ENCODE results near the gene SLC25A21.

Gene SLC25A21

DNA sequence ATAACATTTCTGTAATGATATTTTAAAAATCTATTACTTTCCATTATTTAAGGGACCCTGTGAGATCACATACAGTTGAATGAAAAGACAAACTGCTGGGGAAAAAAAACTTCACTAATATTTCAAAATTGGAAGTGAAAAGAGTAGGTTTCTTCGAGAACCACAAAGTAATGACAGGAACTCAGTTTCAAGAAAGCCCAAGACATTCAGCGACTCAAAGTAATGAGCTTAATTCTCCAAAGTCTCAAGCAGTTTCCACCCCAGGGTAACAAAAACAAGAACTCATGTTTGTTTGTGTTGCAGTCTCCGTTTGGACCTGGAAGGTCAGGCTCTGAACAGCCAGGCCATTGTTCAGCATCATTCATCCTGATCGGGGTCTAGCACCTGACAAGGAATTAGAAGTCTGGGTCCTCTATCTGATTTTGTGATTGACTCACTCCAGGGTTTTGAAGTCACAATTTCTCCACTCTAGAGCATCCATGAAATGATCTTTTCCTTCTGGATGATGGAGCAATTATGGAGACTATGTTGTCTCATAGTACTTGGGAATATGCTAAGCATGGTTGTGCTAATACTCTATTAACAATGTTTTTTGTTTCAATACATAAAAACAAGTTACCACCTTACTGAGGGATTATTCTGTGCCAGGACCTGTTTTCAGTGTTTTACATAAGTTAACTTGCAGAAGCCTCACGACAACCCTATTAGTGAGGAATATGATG is 126.9 kb downstream of the SLC25A21 start:
- no peak for DNase-seq (ENCODE audit: low spot score)

- DNase-seq (ENCODE audit: low spot score), result no peak
Observed at GRCh38 chr14:37037636-37038387, 134.6 kb downstream of the SLC25A21 start.

- DNase-seq (ENCODE audit: low spot score), result no peak
Observed at GRCh38 chr14:37036669-37037341, 135.6 kb downstream of the SLC25A21 start.

DNA sequence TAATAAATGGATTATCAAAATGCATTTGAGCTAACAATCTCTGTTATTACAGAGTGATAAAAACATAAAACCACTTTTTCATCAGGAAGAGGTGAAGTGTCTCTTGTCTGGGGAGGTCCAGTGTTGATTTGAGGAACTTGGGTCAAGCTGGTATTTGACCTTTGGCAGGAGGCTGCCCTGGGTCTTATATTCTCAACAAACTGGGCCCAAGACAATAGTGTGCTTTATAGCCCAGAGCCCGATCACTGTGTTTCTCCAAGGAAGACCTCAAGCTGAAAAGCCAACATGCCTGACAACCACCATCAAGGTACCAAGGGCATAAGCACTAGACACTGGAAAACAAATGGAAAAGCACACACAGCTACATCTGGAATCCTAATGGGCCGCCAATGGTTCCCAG is 137.0 kb downstream of the SLC25A21 start:
- DNase-seq (ENCODE audit: low spot score), result no peak

DNA sequence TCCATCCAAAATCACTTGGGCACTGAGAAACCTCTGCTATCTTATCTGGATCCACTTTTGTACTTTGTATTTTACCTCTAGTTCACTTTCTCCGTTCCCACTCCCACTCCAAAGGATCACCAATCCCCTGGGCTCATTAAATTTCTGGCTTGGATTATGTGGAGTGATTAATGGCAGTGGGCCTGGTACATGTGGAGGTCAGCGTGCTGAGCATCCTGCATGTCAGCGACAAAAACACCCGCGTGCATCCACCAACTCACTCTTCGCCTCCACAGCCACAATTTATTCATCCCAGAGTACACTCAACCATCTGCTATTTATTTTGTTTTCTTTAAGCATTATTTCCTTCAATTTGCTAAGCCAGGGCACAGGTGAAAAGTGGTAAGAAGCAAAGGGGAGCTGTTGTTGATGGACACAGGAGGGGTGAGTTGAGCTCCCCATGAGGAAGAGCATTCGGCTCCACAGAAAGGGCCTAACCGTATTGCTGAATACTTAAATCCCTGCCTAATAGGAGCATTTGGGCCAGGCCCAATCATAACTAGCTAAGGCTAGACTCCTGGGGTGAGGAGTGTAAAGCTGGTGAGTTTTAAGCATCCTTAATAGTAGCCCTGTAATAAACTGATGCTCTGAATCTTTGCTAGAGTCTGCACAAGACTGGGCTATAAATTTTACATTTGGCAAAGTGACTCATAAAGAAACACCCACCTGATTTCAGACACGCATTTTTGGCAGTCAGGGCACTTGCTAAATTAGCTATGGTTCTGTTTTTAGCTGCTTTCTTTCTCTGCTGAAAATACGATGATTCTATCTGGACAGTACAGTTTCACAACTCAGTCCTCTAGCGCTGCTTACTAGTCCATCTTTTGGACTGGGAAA is 137.8 kb downstream of the SLC25A21 start:
- no peak for DNase-seq (ENCODE audit: low spot score)

DNA sequence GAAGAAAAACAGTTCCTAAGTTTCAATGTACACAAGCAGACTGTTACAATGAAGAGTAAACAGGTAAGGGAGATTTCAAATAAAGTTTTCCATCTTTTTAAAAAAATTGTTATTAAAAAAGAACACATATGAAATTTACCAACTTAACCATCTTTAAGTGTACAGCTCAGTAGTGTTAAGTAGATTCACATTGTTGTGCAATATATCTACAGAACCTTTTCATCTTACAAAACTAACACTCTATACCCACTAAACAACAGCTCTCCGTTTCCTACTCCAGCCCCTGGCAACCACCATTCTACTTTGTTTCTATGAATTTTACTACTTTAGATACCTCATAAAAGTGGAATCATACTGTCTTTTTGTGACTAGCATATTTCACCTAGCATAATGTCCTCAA is 139.5 kb downstream of the SLC25A21 start:
- no peak for DNase-seq (ENCODE audit: low spot score)

DNA sequence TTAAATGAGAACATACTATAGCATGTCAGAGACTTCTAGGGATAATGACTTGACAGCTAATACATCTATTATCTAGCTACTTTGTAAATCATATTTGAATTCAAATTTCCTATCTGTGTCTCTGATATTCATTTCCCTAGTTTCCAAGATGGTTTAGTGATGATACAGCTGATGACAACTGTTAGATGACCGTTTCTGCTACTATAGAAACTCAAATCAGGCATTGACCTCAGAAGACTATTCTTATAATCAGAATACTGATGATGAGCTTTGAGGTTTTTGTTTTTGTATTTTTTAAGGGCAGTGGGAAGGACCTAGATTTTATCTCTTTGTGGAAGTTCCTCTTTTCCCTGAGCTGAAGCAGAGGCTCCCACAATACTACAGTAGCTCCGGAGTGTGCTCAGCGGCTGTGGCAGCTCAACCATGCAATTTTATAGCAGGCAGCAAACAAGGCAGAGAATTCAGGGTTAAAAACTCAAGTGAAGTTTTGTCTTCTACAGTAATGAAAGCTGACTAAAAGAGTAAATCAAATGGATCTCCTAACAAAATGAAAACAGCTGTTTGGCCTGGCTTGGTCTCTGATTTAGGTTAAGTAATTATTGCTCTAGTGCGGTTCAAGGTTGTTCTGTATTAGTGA is 145.1 kb downstream of the SLC25A21 start:
- DNase-seq (ENCODE audit: low spot score), result no peak

GRCh38 chr14:37023875-37024565 is 148.4 kb downstream of the SLC25A21 start:
- DNase-seq (ENCODE audit: low spot score), result no peak

DNA sequence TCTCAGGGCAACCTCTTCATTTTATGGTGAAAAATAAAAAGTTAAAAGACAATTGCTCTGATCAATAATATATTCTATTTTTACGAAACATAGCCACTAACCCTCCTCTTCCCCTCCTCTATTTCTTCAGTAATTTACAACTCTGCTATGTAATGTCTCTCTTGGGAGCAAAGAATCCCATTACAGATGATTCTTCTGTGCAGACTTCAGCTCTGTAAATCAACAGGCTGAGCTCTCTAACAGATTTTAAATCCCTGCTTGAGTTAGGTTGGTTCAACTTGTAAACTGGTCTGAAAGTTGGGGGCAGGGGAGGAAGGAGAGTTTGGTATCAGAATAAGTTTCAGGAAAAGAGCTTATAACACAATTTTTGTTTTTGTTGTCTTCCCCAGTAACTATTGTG is 151.0 kb downstream of the SLC25A21 start:
- no peak for DNase-seq (ENCODE audit: low spot score)

- no peak for DNase-seq (ENCODE audit: low spot score)
Observed at GRCh38 chr14:37019488-37019887, 152.9 kb downstream of the SLC25A21 start.

GRCh38 chr14:37018571-37019240 is 153.7 kb downstream of the SLC25A21 start:
- no peak for DNase-seq (ENCODE audit: low spot score)

DNA sequence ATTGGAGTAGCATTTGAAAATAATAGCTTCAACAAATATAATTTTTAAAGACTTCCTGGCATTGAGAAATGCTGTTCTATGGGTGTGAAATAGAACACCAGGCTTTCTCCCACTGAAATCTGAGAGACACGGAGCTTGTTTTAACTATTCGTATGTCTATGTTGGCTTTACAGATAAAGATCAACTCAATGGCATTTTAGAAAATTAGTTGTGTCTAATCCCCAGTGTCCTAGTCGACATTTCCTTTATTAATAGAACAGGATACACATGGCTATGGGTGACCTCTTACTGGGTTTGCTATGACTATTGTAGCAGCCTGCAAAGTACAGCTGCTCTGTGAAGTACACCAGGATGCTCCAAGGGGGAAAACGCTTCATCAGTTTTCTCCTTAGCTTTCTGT is 159.3 kb downstream of the SLC25A21 start:
- DNase-seq (ENCODE audit: low spot score), result no peak

DNA sequence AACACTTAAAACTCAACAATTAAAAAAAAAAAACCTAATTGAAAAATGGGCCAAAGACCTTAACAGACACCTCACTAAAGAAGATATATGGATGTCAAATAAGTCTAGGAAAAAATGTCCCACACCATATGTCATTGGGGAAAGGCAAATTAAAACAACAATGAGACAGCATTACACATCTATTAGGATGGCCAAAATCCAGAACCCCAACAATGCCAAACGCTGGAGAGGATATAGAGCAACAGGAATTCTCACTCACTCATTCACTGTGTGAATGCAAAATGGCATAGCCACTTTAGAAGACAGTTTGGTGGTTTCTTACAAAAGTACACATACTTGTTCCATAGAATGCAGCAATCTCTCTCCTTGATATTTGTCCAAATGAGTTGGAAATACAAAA is 173.7 kb downstream of the SLC25A21 start:
- DNase-seq (ENCODE audit: low spot score), result no peak

DNA sequence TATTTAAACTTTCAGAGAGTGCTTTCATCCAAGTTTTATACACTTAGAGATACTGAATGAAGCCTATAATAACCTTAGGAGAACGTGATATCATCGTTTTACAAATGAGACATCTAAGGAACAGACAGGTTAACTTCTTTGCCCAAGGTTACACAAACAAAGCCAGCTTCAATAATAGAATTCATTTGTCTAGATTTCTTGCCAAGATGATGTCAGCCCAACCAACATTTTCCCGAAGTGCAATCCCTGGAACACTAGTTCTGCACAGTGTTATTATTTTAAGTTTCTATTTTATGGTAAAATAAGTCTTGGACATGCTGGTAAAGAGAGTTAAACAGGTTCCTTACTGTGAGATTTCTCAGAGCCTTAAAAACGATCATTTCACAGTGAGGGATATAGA is 174.6 kb downstream of the SLC25A21 start:
- no peak for DNase-seq (ENCODE audit: low spot score)

DNA sequence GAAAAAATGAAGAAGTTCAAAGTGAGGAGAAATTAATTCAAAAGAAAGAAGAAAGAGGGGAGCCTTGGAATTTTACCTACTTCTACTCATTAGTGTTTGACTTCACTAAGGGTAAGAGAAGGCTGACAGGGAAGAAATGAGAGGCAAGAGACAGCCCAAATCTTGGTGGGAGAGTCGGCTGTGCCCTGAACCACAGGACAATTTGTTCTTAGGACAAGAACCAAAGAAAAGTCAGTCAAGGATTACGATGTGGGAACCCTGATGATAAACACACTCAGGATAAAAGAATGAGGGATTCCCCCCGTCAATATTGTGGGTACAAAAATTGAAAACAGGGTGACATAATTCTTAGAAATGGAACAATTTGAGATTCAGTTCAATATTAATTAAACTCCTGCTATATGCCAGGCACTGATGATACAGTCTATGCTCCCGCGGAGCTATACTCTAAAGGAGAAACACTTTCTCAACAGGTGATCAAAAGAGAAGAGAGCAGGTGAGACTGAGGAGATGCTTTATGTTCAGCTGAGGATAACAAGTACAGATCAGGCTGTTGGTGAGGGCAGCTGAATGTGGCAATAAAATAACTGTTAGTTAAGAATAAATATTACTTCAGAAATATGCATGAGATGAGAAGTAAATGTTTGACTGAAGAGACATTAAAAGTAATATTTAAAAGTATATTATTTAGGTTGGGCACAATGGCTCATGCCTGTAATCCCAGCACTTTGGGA is 175.4 kb downstream of the SLC25A21 start:
- no peak for DNase-seq (ENCODE audit: low spot score)

DNA sequence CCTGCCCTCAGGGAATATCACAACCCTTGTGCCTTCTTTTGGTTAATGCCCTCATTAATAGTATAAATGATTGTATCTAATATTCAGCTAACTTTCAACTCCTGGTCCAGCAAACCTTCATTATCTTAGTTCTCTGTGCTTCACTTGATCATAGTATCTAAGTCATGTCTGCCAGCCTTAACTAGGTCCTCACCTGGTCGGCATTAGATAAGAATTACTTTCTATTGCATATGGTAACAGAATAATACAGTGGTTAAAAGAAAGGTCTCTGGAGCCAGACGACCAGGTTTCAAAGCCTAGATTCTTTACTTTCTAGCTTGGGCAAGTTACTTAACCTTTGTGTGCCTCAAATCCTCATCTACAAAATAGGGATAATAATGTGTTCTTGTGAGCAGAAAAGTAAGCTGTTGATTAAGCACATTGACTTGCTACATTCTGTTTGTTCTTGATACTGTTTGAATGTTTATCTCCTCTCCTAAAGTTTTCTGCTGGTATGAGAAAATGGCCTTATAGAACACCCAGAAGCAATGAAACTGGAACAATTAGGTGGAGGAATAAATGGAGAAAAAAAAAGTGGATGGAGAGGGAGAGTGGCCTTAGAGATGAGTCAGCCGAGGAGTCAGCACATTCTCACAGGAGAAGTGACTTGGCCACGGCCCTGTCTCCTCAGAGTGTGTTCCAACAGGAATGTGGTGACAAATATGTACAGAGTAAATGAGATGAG is 176.1 kb downstream of the SLC25A21 start:
- DNase-seq (ENCODE audit: low spot score), result no peak

DNA sequence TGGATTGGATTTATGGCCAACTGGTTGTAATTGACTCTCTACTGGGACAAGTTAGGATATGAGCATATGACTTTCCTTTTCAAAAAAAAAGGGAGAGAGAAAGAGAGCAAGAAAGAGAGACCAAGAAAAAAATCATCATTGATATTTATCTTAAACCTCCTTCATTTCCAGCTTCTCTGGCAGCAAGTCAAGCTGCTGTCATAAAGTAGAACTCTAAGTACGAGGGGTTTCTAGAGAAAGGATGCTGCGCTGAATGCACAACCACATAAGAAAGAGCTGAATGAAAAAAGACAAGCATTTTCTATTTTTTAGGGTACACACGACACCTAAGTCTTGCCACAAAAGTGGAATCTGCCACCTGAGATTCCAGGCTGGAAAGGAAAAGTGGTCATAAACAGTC is 182.6 kb downstream of the SLC25A21 start:
- no peak for DNase-seq (ENCODE audit: low spot score)

DNA sequence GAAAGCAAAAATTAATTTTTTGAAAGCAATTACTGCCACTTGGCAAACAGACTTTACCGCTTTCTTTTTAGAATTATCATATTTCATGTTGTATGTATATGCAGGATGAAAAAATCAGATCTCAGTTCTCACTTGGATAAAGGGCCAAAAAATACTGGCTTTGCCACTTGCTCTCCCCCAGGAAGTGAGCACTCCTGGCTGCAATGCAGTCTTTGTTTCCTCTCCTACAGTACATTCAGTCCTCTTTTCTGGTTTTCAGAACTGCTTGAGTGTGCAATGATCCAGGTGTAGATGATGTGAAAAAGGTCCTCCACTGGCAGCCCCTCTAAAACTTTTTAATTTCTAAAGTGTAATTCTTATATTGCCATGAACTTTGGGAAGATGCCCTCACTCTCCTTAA is 183.4 kb downstream of the SLC25A21 start:
- no peak for DNase-seq (ENCODE audit: low spot score)

GRCh38 chr14:36988568-36988967 is 183.8 kb downstream of the SLC25A21 start:
- no peak for DNase-seq (ENCODE audit: low spot score)

All from activated CD4-positive, alpha-beta T cell treated with anti-CD3 and anti-CD28 coated beads, Interleukin-2, Interleukin-4, amounts not matched to agents 100 ng/mL and 50 ng/mL, durations not matched to agents 16 hours and 8 hours (primary cell).